Bone marrow (tissue), 2 donors: Measurements from ENCODE around the gene STRA6.
"Not testable (repeated sequence)": the region's sequence is repeated elsewhere in the genome, so short reads cannot be mapped to it uniquely, and the experiment has no call there.

Experiments used
- DNase-seq, 2 donors: peaks; one replicate each; lab custom pipeline; 2025; lab: John Stamatoyannopoulos, UW

The STRA6 gene

DNA sequence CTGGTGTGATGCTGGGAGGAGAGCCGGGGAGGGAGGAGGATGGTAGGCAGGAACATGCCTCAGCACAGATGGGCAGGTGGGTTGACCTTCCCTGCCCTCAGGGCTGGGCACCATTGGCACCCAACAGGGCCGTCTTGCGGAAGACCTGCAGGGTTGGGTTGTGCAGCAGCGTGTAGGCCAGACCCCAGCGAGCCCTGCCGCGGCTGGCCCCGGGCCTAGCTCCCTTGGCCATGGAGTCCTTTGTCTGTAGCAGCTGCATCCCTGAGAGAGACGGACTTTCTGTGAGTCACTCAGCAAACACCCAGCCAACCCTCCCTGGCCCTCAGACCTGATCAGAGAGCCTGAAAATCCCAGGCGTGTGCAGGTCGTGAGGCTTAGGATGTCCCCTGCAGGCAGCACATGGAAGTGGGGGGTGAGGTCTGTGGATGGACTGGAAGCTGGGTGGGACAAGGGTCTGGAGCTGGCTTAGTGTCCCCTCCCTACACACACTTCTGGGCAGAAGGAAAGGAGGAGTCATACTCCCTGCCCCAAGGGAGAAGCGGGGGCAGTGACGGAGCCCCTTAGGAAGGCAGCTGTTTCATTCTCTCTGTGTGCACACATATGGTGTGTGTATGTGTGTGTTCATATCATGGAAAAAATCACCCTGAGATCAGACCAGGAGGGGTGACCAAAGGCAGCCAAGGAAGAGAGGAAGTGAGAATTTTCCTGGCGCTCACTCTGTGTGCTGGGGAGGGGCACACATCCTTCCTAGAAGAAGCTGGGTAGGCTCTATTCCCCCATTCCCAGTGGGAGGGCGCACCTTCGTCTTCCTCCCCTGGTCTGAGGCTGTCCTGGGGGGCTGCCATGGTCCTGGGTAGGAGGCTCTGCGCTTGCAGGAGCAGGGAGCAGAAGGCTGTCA lies 22.4 kb downstream of the STRA6 start:
- DNase-seq: no peak

DNA sequence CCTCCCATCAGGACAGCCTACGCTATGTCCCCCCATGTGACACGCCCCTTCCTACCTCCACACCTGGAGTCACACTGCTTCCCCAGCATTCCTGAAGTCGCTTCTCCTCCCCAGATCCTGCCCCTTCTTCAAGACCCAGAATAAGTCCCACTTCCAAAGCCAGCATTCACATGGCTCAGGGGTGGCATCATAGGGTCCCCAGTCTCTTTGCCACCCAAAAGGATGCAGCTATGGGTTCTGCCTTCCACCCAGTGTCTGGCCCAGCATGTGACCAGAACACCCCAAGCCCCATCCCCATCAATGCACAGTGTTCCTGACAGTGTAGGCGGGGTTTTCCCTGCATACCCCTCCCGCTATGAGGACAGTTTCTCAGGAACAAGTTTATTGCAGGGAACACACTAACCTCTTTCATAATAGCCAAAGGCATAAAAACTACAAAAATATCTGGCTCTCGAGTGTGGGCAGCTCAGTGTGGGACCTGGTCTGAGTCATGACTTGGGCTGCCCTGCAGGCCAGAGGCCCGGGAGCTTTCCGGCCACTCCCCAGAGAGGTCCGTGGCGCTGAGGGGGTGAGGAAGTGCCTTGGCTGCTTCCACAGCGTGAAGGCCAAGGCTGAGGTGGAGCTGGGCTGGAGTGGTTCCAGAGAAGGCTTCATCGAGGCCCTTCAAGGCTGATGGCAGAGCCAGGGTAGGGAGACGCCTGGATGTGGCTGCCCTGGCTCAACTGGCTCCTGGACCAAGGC lies 23.3 kb downstream of the STRA6 start:
- DNase-seq: no peak

DNA sequence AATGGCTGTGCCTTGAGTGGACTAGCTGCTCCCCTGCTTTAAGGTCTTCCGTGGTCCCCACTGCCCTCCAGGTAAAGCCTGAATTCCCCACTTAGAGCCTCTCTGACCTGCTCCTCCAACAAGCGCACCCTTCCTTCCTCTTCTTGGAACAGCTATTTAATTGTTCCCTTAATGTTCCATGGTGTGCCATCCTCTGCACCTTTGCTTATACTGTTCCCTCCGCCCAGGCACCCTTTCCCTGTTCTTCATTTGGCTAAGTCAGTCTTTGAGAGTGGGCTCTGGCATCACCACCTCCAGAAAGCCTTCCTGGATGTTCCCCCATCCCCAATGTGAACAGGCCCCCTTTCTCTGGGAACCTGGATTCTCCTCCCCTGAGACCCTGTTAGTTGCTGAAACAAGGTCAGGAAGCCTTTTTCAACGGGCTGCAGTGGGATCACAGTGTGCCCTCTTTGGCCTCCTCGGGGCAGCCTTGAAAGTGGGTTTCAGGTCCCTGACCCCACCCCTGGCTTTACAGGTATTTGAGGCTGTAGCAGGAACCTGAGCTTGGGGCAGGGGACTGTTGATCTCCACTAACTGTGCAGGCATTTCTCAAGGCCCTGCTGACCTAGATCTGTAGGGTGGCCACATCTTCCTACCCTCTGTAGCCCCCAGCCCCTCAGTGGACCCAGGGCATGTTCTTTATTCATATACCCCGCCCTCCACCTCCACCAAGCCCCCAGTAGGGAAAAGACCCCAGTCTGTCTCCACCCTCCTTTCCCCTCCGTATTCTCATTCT lies 24.1 kb downstream of the STRA6 start:
- no peak for DNase-seq

DNA sequence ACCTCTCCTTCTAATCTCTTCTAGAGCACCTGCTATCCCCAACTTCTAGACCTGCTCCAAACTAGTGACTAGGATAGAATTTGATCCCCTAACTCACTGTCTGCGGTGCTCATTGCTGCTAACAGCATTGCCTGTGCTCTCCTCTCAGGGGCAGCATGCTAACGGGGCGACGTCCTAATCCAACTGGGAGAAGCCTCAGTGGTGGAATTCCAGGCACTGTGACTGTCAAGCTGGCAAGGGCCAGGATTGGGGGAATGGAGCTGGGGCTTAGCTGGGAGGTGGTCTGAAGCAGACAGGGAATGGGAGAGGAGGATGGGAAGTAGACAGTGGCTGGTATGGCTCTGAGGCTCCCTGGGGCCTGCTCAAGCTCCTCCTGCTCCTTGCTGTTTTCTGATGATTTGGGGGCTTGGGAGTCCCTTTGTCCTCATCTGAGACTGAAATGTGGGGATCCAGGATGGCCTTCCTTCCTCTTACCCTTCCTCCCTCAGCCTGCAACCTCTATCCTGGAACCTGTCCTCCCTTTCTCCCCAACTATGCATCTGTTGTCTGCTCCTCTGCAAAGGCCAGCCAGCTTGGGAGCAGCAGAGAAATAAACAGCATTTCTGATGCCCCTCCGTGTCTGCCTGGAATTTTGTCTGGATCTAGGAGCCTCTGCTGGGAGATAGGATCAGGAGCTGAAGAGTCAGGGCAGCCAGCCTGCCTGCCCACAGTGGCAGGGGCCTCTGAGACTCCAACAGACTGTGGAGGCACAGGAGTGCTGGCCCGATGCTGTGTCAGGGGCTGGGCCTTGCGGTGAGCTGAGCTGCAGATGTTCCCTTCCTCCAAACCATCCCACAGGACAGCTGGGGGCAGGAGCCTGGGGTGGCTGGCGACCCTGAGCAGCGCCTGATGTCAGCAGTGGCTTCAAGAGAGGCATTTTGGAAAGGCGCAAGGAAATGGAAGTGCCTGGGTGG lies 26.0 kb downstream of the STRA6 start:
- no peak for DNase-seq

DNA sequence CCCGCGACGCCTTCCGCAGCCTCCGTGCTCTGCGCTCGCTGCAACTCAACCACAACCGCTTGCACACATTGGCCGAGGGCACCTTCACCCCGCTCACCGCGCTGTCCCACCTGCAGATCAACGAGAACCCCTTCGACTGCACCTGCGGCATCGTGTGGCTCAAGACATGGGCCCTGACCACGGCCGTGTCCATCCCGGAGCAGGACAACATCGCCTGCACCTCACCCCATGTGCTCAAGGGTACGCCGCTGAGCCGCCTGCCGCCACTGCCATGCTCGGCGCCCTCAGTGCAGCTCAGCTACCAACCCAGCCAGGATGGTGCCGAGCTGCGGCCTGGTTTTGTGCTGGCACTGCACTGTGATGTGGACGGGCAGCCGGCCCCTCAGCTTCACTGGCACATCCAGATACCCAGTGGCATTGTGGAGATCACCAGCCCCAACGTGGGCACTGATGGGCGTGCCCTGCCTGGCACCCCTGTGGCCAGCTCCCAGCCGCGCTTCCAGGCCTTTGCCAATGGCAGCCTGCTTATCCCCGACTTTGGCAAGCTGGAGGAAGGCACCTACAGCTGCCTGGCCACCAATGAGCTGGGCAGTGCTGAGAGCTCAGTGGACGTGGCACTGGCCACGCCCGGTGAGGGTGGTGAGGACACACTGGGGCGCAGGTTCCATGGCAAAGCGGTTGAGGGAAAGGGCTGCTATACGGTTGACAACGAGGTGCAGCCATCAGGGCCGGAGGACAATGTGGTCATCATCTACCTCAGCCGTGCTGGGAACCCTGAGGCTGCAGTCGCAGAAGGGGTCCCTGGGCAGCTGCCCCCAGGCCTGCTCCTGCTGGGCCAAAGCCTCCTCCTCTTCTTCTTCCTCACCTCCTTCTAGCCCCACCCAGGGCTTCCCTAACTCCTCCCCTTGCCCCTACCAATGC lies 27.1 kb downstream of the STRA6 start:
- DNase-seq: no peak

DNA sequence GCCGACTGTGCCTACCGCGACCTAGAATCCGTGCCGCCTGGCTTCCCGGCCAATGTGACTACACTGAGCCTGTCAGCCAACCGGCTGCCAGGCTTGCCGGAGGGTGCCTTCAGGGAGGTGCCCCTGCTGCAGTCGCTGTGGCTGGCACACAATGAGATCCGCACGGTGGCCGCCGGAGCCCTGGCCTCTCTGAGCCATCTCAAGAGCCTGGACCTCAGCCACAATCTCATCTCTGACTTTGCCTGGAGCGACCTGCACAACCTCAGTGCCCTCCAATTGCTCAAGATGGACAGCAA lies 27.7 kb downstream of the STRA6 start:
- no peak for DNase-seq

DNA sequence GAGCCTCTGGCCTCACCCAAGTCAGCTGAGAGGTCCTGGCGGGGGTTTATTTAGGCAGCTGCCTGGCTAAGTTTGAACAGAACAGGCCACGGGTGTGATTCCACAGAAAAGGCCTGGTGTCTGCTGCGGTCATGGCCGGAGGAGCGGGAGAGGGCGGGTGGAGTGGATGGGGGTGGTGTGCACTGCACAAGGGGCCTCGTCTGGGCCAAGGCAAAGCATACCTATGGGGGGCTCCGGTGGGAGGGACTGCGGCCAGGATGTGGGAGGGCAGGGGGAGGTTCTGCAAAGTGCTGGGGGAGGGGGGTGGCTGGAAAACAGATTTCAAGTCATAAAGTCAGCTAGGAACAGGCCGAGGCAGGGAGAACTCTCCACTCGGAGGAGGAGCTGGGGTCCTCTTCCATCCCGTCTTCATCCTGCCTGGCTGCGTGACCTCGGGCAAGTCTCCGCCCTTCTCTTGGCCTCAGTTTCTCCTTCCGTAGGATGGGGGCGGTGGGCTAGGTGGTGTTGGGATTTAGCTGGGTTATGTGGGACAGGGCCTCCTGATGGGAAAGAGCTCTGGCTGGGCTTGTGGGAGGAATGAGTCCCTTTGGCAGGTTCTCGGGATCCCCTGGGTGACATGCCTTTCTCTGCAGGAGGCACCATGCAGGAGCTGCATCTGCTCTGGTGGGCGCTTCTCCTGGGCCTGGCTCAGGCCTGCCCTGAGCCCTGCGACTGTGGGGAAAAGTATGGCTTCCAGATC lies 28.2 kb downstream of the STRA6 start:
- DNase-seq: no peak

DNA sequence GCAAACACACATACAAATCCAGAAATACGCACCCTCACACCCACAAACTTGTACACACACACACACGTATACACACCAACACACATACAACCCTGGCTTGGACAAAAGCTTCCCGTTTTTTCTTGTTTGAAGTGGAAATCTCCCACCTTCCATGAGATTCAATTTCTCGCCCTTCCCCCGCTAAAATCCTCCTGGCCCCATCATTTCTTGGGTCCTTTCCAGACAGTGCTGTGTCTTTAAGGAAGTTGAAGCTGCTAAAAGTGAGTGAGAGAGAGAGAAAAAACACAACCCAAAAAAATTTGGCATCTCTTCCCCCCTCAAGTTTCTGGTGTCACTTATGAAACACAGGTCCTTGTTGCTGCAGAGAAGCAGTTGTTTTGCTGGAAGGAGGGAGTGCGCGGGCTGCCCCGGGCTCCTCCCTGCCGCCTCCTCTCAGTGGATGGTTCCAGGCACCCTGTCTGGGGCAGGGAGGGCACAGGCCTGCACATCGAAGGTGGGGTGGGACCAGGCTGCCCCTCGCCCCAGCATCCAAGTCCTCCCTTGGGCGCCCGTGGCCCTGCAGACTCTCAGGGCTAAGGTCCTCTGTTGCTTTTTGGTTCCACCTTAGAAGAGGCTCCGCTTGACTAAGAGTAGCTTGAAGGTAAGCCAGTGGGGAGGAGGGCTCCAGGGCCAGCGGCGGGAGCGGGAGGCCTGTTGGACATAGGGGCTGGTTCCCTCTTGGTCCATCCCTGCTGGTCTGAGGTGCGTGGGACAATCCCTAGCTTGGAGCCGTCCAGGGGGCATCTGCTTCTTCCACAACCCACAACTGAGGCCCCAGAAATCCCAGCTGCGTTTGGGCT lies 29.0 kb downstream of the STRA6 start, which contains the start of gene ISLR:
ISLR (plus strand) TSS at position 331 of the 839 bp plus-strand sequence. CDS start 1,149 bp downstream, outside the sequence.
- DNase-seq: no peak

DNA sequence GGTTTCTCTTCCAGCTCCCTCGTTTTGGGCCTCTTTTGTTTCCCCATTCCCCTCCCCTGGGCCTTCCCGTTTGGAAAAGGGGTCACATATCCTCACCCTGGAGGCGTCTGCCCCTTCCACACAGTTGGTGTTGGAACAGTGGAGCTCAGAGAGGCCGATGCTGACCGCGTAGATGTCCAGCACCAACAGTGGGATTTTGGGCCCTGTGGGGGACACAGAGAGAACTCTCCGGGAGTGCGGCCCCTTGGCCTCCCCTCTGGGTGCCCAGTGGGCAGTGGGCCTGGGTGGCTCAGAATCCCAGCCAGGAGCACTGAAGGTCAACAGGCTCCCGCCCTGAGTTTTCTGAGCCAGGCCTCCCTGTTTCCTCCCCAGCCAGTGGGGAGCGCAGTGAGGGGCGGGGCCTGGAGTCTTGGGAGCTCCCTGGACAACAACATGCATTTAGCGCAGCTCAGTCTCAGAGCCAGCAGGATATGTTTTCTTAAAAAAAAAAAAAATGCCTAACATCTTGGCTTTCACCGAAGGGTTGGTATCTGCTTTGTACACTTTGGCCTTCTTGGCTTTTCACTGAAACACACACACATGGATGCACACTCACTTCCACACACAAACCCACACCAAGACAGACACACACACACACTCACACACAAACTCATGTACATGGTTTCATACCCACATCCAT lies 29.7 kb downstream of the STRA6 start:
- DNase-seq: no peak

DNA sequence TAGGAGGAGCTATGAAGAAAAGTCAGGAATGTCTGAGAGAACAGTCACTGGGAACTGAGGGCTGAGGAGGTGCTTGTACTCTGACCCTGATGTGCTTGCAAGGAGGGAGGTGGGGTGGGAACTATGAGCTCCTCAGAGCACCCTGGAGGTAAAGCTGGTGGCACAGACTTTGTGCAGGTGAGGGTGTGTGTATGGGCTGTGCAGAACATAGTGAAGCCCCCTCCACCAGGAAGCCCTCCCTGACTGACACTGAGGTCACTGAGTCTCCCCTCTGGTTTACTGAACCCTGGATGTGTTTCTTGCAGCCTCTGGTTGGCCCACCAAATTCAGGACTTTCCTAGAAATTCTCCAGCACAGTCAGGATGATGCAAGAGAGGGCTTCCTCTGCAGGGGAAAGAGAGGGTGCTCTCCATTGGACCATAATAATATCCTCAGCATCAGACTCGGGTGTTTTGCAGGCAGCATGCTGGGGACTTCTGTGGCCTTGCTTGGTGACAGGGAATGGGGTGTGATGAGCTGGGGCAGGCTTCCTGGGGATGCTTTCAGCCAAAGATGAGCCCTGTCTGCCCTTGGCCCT lies 30.5 kb downstream of the STRA6 start:
- DNase-seq: no peak

DNA sequence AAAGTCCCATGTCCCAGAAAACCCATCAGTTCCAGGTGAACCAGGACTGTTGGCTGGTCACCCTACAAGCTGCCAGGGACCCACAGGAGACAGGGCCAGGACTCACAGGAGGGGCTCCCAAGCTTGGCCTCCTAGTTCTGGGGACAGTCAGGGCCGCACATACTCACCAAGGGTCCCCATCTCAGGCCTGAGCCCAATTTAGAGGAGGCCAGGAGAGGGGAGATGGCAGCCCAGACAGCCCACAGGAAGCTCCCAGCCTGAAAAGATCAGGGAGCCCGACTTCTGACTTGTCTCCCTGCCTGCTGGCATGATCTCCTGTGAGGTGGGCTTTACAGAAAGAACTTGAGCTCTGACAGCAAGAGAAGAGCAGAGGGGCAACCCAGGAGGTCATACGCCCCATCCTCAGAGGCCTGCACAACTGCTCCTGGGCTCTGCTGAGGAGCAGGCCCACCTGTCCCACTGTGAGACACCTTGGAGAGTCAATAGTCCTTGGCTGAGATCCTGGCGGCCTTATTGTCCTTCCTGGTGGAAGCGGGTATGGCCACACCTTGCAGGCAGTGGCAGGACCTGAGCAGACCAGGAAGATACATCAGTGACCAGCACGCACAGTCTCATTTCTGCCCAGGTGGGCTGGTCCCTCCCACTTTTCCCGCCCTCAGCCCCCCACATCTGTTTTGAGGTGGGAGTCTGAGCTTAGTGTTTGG lies 31.6 kb downstream of the STRA6 start:
- DNase-seq: no peak

DNA sequence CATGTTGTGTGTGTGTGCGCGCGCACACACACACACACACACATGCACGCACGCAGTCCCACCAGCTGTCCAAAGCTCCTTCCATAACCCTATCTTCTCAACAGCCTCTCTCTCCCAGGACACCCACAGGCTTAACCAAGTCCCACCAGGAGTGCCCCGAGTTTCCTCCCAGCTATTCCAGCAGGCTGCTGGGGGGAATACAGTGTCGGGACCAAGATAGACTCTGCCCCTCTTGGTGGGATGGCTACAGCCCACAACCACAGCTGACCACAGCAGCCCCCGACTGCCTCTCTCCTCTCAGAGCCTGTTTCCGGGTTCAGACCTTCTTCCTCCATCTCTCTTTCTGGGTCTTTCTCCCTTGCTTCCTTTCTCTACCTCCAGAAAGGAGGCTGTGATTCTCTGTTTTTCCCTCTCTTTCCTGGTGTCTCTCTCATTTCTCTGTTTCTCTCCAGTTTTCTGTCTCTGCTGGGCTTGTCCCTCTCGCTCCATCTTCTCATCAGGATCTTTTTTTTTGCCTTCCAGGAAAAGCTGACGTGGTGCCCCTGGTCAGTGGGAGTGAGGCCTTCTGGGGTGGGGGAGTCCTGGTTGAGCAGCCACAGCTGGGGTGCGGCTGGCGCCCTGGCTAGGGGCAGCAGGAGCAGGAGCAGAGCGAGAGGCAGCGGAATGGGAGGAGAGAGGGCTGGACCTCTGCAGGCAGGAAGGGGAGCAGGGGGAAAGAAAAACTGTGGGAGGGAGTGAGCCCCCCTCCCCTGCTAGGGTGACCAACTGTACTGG lies 32.3 kb downstream of the STRA6 start:
- DNase-seq: no peak

DNA sequence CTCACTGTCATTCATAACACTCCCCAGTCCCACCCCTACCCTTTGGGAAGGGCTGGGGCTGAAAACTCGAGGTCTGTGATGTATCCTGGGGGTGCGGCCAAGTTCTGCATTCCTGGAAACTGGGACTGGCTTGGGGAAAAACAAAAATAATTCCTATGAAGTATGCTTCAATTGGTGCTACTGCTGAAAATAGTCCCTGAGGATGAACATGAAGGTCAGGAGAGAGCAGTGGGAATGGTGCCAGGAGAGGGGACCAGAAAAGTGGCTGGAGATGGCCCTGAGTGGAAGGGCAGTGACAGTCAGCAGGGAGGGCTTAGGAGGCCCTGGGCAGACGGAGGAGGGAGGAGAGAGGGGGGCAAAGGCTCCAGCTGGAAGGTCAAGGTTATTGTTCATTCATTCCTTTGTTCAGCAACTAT lies 33.9 kb downstream of the STRA6 start:
- no peak for DNase-seq

DNA sequence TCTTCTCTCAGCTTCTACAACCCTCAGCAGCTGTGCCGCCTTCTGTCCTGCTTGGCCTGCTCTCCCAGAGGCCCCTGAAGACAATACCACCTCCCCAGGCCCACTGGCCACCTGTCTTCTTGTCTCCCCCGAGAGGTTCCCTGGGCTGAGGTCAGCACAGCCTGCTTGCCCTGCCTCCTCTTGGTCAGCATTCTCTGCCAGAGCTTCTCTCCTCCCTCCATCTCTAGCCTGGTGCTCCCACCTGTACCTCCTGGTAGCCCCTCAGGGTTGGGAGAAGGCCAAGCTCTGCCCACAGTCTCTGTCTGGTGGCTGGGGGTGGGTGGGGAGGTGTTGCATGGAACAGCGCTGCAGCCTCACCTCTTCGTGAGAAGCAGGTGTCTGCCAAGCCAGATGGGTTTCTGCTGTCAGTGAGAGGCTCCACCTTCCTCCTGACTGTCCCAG lies 34.7 kb downstream of the STRA6 start:
- no peak for DNase-seq

DNA sequence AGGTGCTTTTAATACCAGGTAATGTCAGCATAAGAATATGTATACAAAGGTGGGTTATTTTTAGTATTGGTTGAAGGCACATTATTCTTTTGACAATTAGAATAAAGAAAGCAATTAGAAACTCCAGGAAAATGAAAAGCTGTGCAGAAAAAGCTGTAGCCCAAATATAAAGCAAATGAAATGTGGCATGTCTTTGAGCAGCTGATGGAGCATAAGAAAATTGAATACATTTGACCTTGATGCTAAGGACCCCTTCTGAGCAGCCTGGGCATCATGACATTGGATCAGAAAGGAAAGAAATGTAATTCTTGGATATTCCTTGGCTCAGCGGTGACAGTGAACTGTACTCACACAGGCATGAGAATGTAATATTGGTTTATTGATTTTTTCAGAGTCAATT lies 37.1 kb downstream of the STRA6 start:
- no peak for DNase-seq

DNA sequence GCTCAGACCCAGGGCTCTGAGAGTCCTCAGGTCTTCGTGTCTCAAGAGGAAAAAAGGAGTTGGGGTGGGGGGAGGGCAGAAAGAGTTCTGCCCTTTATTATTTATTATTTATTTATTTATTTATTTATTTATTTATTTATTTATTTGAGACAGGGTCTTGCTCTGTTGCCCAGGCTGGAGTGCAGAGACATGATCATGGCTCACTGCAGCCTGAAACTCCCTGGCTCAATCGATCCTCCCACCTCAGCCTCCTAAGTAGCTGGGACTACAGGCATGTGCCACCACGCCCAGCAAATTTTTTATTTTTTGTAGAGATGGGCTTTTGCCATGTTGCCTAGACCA lies 40.4 kb downstream of the STRA6 start:
- DNase-seq: not testable (repeated sequence)
